ENCODE results near the gene FATE1. TPM values are rescaled to one million over a fixed set of nuclear protein-coding genes. Genes with fewer than 3 reads are reported as not detected.

FATE1 gene
- not detected in 2 replicates for total RNA-seq

GRCh38 chrX:151715752-151716151 lies at the start of gene FATE1:
Gene FATE1 (plus strand): TSS chrX:151716035. CDS start chrX:151716120, 85 bp downstream.

GRCh38 chrX:151694661-151695582 lies 20.9 kb upstream of the FATE1 start, which contains the start of gene PRRG3:
Gene PRRG3 (plus strand): TSS chrX:151695458. CDS start chrX:151698815, 3,357 bp downstream.

GRCh38 chrX:151734446-151734845 lies 18.6 kb downstream of the FATE1 start, which contains the start of gene CNGA2:
Gene CNGA2 (plus strand): TSS chrX:151734746. CDS start chrX:151738484, 3,738 bp downstream.

Other genes starting within 250 kb of the FATE1 start
- gene PASD1, start 152.4 kb upstream of the FATE1 start, total RNA-seq, result not detected in 2 replicates
- gene PRRG3, start 20.6 kb upstream of the FATE1 start, total RNA-seq, result not detected in 2 replicates
- not detected in 2 replicates for gene CNGA2, start 18.7 kb downstream of the FATE1 start, total RNA-seq
- gene MAGEA4, start 196.9 kb downstream of the FATE1 start, total RNA-seq, result not detected in 2 replicates

Data from tracheal epithelial cell (primary cell).